ENCODE results near the gene FBXO8. TPM values are rescaled to one million over a fixed set of nuclear protein-coding genes. Genes with fewer than 3 reads are reported as not detected.

The FBXO8 gene
- total RNA-seq, 1 experiment from 2014 or later: 11.7 TPM

DNA sequence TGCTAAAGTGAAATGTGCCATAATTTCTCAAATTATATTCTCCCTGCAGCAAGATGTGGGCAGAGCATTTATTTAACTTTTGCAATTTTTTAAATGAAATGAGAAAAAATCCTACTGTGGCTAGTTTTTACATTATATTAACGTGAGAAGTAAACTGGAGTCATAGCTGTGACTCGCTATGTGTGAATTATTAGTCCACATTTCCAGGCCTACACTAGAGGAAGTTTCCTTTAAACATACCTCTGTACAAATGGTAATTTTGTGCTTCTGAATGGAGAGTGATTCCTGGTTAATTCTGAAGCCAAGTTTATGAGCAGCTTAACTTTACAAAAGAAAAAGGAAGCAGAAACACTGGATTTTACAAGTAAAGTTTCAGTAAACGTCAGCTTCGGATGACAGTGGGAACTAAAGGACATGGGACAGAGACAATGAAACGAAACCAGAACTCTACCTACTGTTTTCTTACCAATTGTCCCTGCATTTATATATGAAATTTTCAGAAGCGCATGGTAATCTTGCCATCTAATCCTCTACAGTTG is 72.4 kb downstream of the FBXO8 start:
- H3K4me1 ChIP-seq (ENCODE audit: insufficient read depth, low read length, poor library complexity, severe bottlenecking): peaks cover 14% of the 10 kb centered on the region
- ChIA-PET CTCF (no interaction called here), POLR2A (ENCODE audit: low non-redundant PET) (no interaction called here)
- no peaks in the 10 kb centered on the region for H3K9me3 ChIP-seq (ENCODE audit: low read depth, low read length, poor library complexity, severe bottlenecking)
- H3K36me3 ChIP-seq (ENCODE audit: insufficient read depth, low read length, poor library complexity, severe bottlenecking): no peaks in the 10 kb centered on the region
- H3K4me3 ChIP-seq (ENCODE audit: low read depth, low read length, poor library complexity, severe bottlenecking): no peak overlapping the region
- H3K27me3 ChIP-seq (replicated peaks; ENCODE audit: insufficient read depth, low read depth, low read length, poor library complexity): no peaks in the 10 kb centered on the region
- TF ChIP-seq, protein P1, sequence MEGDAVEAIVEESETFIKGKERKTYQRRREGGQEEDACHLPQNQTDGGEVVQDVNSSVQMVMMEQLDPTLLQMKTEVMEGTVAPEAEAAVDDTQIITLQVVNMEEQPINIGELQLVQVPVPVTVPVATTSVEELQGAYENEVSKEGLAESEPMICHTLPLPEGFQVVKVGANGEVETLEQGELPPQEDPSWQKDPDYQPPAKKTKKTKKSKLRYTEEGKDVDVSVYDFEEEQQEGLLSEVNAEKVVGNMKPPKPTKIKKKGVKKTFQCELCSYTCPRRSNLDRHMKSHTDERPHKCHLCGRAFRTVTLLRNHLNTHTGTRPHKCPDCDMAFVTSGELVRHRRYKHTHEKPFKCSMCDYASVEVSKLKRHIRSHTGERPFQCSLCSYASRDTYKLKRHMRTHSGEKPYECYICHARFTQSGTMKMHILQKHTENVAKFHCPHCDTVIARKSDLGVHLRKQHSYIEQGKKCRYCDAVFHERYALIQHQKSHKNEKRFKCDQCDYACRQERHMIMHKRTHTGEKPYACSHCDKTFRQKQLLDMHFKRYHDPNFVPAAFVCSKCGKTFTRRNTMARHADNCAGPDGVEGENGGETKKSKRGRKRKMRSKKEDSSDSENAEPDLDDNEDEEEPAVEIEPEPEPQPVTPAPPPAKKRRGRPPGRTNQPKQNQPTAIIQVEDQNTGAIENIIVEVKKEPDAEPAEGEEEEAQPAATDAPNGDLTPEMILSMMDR (conservative IDR thresholded peaks at IDR 0.05; ENCODE audit: low read depth, low read length): no peak
- no peak for TF ChIP-seq EZH2 (IDR thresholded peaks at IDR 0.05; ENCODE audit: borderline replicate concordance, low read depth, low read length, poor library complexity, severe bottlenecking)
- intact Hi-C loops (cut with micrococcal nuclease; ENCODE audit: unreplicated experiment): no loop called here
- DNase-seq (ENCODE audit: low spot score): no peak
- no TSS peak for BruUV-seq (replicated peaks)
- no peak overlapping the region for H3K27ac ChIP-seq (ENCODE audit: low read depth, low read length, poor library complexity, severe bottlenecking)

DNA sequence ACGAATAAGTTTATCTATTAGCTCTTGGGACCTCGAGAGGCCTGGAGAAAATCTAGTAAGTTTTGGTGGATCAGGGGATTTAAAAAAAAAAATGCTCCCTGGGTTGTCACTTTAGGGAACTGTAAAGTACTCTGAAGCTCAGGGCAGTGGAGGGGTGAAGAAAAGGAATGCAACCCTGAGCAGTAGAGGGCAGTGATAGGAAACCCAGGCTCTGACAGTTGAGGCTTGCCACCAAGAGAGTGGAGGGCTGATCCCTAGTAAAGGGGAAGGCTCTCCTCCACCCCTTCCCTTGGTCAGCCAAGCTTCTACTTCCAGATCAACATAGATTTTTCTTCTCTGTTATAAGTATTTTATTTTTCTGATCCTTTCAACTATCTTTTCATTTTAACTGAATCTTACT is 73.1 kb downstream of the FBXO8 start:
- no peaks in the 10 kb centered on the region for H3K36me3 ChIP-seq (ENCODE audit: insufficient read depth, low read length, poor library complexity, severe bottlenecking)
- no peak for DNase-seq (ENCODE audit: low spot score)
- no peak for TF ChIP-seq EZH2 (IDR thresholded peaks at IDR 0.05; ENCODE audit: borderline replicate concordance, low read depth, low read length, poor library complexity, severe bottlenecking)
- TF ChIP-seq, protein P1 (conservative IDR thresholded peaks at IDR 0.05; ENCODE audit: low read depth, low read length): no peak
- ChIA-PET POLR2A (ENCODE audit: low non-redundant PET) (no interaction called here), CTCF (no interaction called here)
- no TSS peak for BruUV-seq (replicated peaks)
- no peaks in the 10 kb centered on the region for H3K9me3 ChIP-seq (ENCODE audit: low read depth, low read length, poor library complexity, severe bottlenecking)
- intact Hi-C loops (cut with micrococcal nuclease; ENCODE audit: unreplicated experiment): no loop called here
- H3K4me3 ChIP-seq (ENCODE audit: low read depth, low read length, poor library complexity, severe bottlenecking): no peak overlapping the region
- no peaks in the 10 kb centered on the region for H3K27me3 ChIP-seq (replicated peaks; ENCODE audit: insufficient read depth, low read depth, low read length, poor library complexity)
- H3K4me1 ChIP-seq (ENCODE audit: insufficient read depth, low read length, poor library complexity, severe bottlenecking): peaks cover 11% of the 10 kb centered on the region
- H3K27ac ChIP-seq (ENCODE audit: low read depth, low read length, poor library complexity, severe bottlenecking): no peak overlapping the region

DNA sequence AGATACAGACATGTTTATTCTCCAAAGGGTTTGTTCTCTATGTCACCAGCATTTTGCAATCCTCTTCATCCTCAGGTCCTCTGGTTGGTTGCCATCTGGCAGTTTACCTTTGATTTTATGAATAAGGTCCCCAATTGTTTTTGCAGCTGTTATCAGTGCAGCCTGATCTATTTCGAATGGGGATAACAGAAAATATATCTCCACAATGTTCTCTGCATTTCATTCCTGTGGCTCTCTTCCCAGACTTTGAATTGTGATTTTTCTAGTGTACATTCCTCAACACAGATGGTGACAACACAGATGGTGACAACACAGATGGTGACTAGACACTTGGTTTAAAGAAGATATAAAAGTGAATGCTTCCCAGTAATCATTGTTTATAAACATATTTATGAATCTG is 74.1 kb downstream of the FBXO8 start:
- TF ChIP-seq, protein P1 (conservative IDR thresholded peaks at IDR 0.05; ENCODE audit: low read depth, low read length): no peak
- no peak for TF ChIP-seq EZH2 (IDR thresholded peaks at IDR 0.05; ENCODE audit: borderline replicate concordance, low read depth, low read length, poor library complexity, severe bottlenecking)
- intact Hi-C loops (cut with micrococcal nuclease; ENCODE audit: unreplicated experiment): no loop called here
- no peak for DNase-seq (ENCODE audit: low spot score)
- H3K9me3 ChIP-seq (ENCODE audit: low read depth, low read length, poor library complexity, severe bottlenecking): no peaks in the 10 kb centered on the region
- no peaks in the 10 kb centered on the region for H3K36me3 ChIP-seq (ENCODE audit: insufficient read depth, low read length, poor library complexity, severe bottlenecking)
- no TSS peak for BruUV-seq (replicated peaks)
- H3K27me3 ChIP-seq (replicated peaks; ENCODE audit: insufficient read depth, low read depth, low read length, poor library complexity): no peaks in the 10 kb centered on the region
- no peak overlapping the region for H3K27ac ChIP-seq (ENCODE audit: low read depth, low read length, poor library complexity, severe bottlenecking)
- H3K4me1 ChIP-seq (ENCODE audit: insufficient read depth, low read length, poor library complexity, severe bottlenecking): peaks cover 11% of the 10 kb centered on the region
- ChIA-PET POLR2A (ENCODE audit: low non-redundant PET) (no interaction called here), CTCF (no interaction called here)
- no peak overlapping the region for H3K4me3 ChIP-seq (ENCODE audit: low read depth, low read length, poor library complexity, severe bottlenecking)
